HG03457 (cell line): ENCODE measurements around the gene KCNA1.

ENCODE experiments used
- ATAC-seq: cut with Tn5 transposase; IDR thresholded peaks from one replicate; pipeline ENCODE4 v1.9.1; 2021; ENCODE audit warnings: moderate number of reproducible peaks; ENCODE audit not compliant: unreplicated experiment

KCNA1 gene

DNA sequence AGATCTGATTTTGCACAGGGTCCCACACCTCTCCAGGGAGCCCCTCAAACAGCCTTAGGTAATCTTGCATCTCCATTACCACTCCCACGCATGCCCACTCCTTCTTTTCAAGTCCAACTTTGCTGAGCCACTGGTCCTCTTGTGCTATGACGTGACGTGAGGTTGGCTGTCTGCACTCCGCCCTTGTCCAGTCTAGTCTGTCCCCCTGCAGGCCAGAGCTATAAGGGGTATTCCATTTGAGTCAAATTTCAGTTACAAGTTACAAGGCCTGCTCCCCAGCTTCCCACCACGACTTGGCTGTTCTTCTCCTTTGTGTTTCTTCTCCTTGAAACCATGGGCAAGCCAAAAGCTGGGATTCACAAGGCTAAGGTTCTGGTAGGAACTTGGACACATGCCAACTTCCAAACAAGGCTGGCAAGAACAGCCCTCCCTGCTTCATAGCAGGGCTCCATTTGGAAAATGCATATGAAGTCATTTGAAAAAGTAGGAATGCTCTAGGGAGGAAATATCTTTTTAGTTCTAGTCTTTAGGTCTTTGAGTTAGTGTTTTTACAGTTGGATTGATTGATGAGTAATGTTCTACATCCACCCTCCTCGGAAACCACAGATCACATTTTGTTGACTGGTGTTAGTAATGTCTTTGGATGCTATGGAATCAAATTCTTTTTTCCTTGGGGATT is 49.1 kb downstream of the KCNA1 start:
- no peak for ATAC-seq

DNA sequence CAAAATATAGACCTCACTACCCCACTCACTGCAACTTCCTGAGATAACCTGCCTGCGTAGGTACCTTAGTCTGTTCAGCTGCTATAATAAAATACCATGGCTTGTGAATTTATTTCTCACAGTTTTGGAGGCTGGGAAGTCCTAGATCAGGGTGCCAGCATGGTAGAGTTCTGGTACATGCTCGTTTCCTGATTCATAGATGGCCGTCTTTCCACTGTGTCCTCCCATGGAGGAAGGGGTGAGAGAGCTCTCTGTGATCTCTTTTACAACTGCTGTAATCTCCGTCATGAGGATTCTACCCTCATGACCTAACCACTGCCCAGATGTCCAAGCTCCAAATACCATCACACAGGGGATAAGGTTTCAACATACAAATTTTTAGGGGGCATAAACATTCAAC is 49.7 kb downstream of the KCNA1 start:
- no peak for ATAC-seq

DNA sequence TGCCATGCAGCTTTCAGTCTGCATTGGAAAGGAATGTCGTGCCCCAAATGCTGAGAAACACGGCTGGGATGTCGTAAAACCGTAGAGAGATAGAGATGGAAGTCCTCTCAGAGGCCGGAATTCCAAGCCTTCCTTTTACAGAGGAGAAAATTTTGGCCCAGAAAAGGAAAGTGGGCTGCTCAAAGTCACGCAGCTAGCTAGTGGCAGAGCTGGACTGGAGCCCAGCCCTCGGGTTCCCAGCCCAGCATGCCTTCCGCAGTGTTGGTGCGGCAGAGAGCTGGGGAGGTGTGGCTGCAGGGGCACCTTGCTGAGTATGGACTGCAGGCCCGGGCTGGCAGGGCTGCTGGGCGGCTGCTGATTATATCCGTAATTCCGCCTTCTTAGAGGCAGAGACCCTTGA is 50.3 kb downstream of the KCNA1 start:
- ATAC-seq: no peak

DNA sequence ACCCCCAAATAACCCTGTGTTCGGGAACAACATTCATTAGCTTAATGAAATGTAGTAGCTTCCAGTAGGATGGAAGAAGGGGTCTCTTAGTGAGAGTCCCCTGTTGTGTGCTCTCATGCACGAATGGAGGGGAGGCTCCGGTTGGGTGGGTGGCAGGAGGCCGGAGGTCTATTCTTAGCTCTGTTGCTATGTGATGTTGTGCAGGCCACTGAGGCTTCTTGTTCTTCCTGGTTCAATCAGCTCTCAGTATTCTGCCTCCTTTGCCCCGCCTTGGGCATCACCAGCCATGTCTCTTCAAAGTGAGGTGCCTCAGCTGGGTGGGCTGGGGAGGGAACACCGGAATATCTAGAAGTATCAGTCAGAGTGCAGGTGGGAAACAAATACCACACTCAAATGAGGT is 50.8 kb downstream of the KCNA1 start:
- no peak for ATAC-seq

DNA sequence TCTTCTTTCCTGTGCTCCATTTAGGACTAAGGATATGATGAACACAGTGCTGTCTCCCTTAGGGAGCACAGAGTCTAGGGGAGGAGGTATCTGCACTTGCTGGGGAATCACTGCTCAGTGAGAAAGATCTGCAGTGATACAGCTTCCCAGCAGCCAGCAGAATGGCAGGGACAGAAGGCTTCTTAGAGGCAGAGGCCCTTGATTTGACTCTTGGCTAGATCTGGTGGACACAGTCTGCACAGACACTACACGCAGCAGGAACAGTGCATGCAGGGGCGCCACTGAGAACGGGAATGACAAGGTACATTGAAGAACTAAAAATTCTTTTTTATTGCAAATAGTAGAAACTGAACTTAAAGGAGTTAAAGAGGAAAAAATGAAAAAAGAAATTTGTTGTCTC is 51.6 kb downstream of the KCNA1 start:
- no peak for ATAC-seq

DNA sequence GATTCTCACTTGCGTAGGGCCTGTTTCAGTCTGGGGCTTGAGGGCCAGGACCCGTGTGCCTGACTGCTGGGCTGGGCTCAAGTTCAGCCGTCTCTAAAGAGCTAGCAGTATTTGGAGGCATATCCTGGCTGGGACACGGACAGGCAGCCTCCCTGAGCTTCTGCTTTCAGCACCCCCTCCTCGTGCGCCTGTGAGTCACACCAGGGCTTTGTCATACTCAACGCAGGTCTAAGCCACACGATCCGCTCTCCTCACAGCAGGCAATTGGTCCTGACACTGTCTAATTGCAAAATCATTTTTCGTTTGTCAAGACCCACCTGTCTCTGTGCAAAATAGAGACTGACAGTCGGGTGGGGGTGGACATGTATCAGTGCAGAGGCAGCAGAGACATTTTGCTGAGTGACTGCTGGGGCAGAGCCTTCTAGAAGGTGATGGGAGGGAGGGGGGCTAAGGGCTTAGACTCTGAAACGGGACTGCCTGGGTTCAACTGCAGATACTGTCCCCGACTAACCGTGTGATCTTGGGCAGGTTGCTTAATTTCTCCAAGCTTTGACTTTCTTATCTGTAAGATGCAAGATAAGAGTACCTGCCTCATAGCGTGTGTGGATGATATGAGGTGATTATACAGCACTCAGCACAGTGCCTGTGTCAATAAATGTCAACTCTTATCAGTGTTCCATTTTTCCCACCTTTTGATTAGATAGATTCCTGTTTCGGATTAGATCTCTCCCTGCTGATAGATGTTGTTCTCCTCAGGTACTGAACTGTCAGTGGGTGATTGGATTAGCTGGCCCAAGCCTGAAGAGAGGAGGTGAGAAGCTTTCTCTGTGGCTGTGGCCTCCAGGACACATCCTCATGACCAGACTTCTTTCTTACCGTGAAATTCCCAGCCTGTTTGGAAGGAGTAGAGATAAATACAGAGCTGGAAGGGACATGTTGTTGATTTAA is 53.1 kb downstream of the KCNA1 start:
- ATAC-seq: no peak
